ENCODE data around the gene THRAP3.

The THRAP3 gene

GRCh38 chr1:36354486-36354885 lies 130.2 kb downstream of the THRAP3 start:
- DNase-seq, result no peak

Measured in fibroblast of skin of scalp (primary cell).